GM23338 (cell line): ENCODE data around the gene SLX9. TPM values are rescaled to one million over a fixed set of nuclear protein-coding genes. Genes with fewer than 3 reads are reported as not detected.

ENCODE experiments used
- ATAC-seq: fragments of 200-7000 bp; cut with Tn5 transposase; 3 replicates; pipeline ENCODE4 v1.9.1; 2020
- DNase-seq: peaks from one replicate; pipeline ENCODE4 v3.0.0-alpha.2; 2015; ENCODE audit warnings: low spot score
- H2AFZ ChIP-seq: fragments of 200-600 bp; sonication (generic); 2 replicates; pipeline ENCODE4 v1.8.0; 2016; ENCODE audit warnings: antibody characterized with exemption, mild to moderate bottlenecking, moderate library complexity
- H3F3A ChIP-seq: fragments of 200-600 bp; sonication (generic); replicated peaks from 2 replicates; pipeline ENCODE4 v1.8.0; 2017; ENCODE audit warnings: antibody characterized with exemption, mixed run types, low read depth
- H3K27ac ChIP-seq: fragments of 200-600 bp; sonication (generic); 2 replicates; pipeline ENCODE4 v1.6.1; 2016; ENCODE audit warnings: low read depth
- H3K27me3 ChIP-seq: fragments of 200-600 bp; sonication (generic); 2 replicates; pipeline ENCODE4 v1.8.0; 2016; ENCODE audit warnings: mild to moderate bottlenecking, mixed run types, moderate library complexity; ENCODE audit not compliant: insufficient read depth
- H3K36me3 ChIP-seq: fragments of 200-600 bp; sonication (generic); 2 replicates; pipeline ENCODE4 v1.8.0; 2016; ENCODE audit warnings: mild to moderate bottlenecking; ENCODE audit not compliant: insufficient read depth
- H3K4me1 ChIP-seq: fragments of 200-600 bp; sonication (generic); 2 replicates; pipeline ENCODE4 v1.8.0; 2016; ENCODE audit warnings: mild to moderate bottlenecking, moderate library complexity; ENCODE audit not compliant: insufficient read depth
- H3K4me2 ChIP-seq: fragments of 200-600 bp; sonication (generic); 2 replicates; pipeline ENCODE4 v1.7.1; 2017; ENCODE audit warnings: mixed run types
- H3K4me3 ChIP-seq: fragments of 200-600 bp; sonication (generic); 2 replicates; pipeline ENCODE4 v1.6.1; 2016; ENCODE audit warnings: mixed run types
- H3K79me2 ChIP-seq: fragments of 200-600 bp; sonication (generic); replicated peaks from 2 replicates; pipeline ENCODE4 v1.8.0; 2017; ENCODE audit warnings: mild to moderate bottlenecking; ENCODE audit not compliant: insufficient read depth
- H3K9me2 ChIP-seq: fragments of 200-600 bp; sonication (generic); 2 replicates; pipeline ENCODE4 v1.8.0; 2017; ENCODE audit not compliant: insufficient read depth
- H4K20me1 ChIP-seq: fragments of 200-600 bp; sonication (generic); replicated peaks from 2 replicates; pipeline ENCODE4 v1.8.0; 2017; ENCODE audit warnings: mild to moderate bottlenecking; ENCODE audit not compliant: insufficient read depth
- H3K27ac Mint-ChIP-seq: 2 replicates; pipeline ENCODE4 v1.8.0; 2020; ENCODE audit warnings: inconsistent platforms, mild to moderate bottlenecking, moderate library complexity, mixed read lengths
- H3K27me3 Mint-ChIP-seq: 3 replicates; pipeline ENCODE4 v1.8.0; 2022; ENCODE audit warnings: low read depth, mild to moderate bottlenecking, moderate library complexity, mixed read lengths, inconsistent platforms; ENCODE audit not compliant: insufficient read depth, poor library complexity
- H3K36me3 Mint-ChIP-seq: 3 replicates; pipeline ENCODE4 v1.8.0; 2021; ENCODE audit warnings: low read depth, mild to moderate bottlenecking, inconsistent platforms, moderate library complexity, mixed read lengths
- H3K4me1 Mint-ChIP-seq: 3 replicates; pipeline ENCODE4 v1.8.0; 2020; ENCODE audit warnings: mild to moderate bottlenecking, inconsistent platforms, mixed read lengths
- H3K4me3 Mint-ChIP-seq: 3 replicates; pipeline ENCODE4 v1.8.0; 2021; ENCODE audit warnings: moderate library complexity, mild to moderate bottlenecking, inconsistent platforms, mixed read lengths
- H3K9me3 Mint-ChIP-seq: 3 replicates; pipeline ENCODE4 v1.8.0; 2020; ENCODE audit warnings: moderate library complexity, mild to moderate bottlenecking, inconsistent platforms, mixed read lengths
- CREB1 ChIP-seq: fragments of 250-450 bp; sonication (Bioruptor Pico); IDR thresholded peaks from 2 replicates; pipeline ENCODE4 v1.5.0; 2020; ENCODE audit warnings: low read depth, mild to moderate bottlenecking, moderate library complexity
- EZH2 ChIP-seq: fragments of 200-600 bp; sonication (generic); IDR thresholded peaks from one replicate; pipeline ENCODE4 v1.8.0; 2017; ENCODE audit warnings: antibody characterized with exemption, mild to moderate bottlenecking, low read depth; ENCODE audit not compliant: unreplicated experiment
- EZH2phosphoT487 ChIP-seq: fragments of 200-600 bp; sonication (generic); IDR thresholded peaks from one replicate; pipeline ENCODE4 v1.8.1; 2018; ENCODE audit warnings: antibody characterized with exemption; ENCODE audit not compliant: unreplicated experiment
- NANOG ChIP-seq: IDR thresholded peaks from 2 replicates; pipeline ENCODE4 v1.6.1; 2016; ENCODE audit warnings: antibody characterized with exemption, borderline replicate concordance
- POLR2AphosphoS5 ChIP-seq: IDR thresholded peaks from 2 replicates; pipeline ENCODE4 v1.6.1; 2016; ENCODE audit warnings: antibody characterized with exemption, low read depth
- ZNF331 ChIP-seq: fragments of 250-450 bp; sonication (Bioruptor Pico); IDR thresholded peaks from 2 replicates; pipeline ENCODE4 v1.5.0; 2020; ENCODE audit warnings: low read depth, mild to moderate bottlenecking, moderate library complexity
- polyA plus RNA-seq: library from polyadenylated mRNA; unstranded; fragments of >200 nt; fragmentation: Nextera tagmentation; extraction: Ambion mirVana; gene quantifications from 2 replicates; pipeline ENCODE4 v1.2.1, GENCODE V29; 2016
- total RNA-seq: library from RNA; depleted of rRNA; stranded (reverse); fragments of >200 nt; shearing (Covaris generic); gene quantifications from 2 replicates; pipeline ENCODE4 v1.2.3, GENCODE V29; 2014
- TF ChIP-seq, protein P1 (sequence below): fragments of 250-450 bp; sonication (Bioruptor Pico); IDR thresholded peaks from 2 replicates; pipeline ENCODE4 v1.5.0; 2020; ENCODE audit warnings: mild to moderate bottlenecking, moderate library complexity
- TF ChIP-seq, protein P2 (sequence below): IDR thresholded peaks from one replicate; pipeline ENCODE4 v1.6.1; 2018; ENCODE audit warnings: antibody characterized with exemption; ENCODE audit not compliant: unreplicated experiment
- TF ChIP-seq, protein P3 (sequence below), 2 experiments: fragments of 200-600 bp in 1 of 2; sonication (generic) in 1 of 2; conservative IDR thresholded peaks; 2 replicates each; pipeline versions ENCODE4 v1.5.1 to v1.6.1; 2016 to 2017; ENCODE audit warnings: antibody characterized with exemption in 2 of 2, low read depth in 2 of 2, mild to moderate bottlenecking in 2 of 2, moderate library complexity in 1 of 2

Gene SLX9
- total and polyA plus RNA-seq, 2 experiments from 2014 or later: 41.5 to 46.9 TPM

GRCh38 chr21:44927259-44927586 lies 12.6 kb upstream of the SLX9 start (continued):
- TF ChIP-seq, protein P1, sequence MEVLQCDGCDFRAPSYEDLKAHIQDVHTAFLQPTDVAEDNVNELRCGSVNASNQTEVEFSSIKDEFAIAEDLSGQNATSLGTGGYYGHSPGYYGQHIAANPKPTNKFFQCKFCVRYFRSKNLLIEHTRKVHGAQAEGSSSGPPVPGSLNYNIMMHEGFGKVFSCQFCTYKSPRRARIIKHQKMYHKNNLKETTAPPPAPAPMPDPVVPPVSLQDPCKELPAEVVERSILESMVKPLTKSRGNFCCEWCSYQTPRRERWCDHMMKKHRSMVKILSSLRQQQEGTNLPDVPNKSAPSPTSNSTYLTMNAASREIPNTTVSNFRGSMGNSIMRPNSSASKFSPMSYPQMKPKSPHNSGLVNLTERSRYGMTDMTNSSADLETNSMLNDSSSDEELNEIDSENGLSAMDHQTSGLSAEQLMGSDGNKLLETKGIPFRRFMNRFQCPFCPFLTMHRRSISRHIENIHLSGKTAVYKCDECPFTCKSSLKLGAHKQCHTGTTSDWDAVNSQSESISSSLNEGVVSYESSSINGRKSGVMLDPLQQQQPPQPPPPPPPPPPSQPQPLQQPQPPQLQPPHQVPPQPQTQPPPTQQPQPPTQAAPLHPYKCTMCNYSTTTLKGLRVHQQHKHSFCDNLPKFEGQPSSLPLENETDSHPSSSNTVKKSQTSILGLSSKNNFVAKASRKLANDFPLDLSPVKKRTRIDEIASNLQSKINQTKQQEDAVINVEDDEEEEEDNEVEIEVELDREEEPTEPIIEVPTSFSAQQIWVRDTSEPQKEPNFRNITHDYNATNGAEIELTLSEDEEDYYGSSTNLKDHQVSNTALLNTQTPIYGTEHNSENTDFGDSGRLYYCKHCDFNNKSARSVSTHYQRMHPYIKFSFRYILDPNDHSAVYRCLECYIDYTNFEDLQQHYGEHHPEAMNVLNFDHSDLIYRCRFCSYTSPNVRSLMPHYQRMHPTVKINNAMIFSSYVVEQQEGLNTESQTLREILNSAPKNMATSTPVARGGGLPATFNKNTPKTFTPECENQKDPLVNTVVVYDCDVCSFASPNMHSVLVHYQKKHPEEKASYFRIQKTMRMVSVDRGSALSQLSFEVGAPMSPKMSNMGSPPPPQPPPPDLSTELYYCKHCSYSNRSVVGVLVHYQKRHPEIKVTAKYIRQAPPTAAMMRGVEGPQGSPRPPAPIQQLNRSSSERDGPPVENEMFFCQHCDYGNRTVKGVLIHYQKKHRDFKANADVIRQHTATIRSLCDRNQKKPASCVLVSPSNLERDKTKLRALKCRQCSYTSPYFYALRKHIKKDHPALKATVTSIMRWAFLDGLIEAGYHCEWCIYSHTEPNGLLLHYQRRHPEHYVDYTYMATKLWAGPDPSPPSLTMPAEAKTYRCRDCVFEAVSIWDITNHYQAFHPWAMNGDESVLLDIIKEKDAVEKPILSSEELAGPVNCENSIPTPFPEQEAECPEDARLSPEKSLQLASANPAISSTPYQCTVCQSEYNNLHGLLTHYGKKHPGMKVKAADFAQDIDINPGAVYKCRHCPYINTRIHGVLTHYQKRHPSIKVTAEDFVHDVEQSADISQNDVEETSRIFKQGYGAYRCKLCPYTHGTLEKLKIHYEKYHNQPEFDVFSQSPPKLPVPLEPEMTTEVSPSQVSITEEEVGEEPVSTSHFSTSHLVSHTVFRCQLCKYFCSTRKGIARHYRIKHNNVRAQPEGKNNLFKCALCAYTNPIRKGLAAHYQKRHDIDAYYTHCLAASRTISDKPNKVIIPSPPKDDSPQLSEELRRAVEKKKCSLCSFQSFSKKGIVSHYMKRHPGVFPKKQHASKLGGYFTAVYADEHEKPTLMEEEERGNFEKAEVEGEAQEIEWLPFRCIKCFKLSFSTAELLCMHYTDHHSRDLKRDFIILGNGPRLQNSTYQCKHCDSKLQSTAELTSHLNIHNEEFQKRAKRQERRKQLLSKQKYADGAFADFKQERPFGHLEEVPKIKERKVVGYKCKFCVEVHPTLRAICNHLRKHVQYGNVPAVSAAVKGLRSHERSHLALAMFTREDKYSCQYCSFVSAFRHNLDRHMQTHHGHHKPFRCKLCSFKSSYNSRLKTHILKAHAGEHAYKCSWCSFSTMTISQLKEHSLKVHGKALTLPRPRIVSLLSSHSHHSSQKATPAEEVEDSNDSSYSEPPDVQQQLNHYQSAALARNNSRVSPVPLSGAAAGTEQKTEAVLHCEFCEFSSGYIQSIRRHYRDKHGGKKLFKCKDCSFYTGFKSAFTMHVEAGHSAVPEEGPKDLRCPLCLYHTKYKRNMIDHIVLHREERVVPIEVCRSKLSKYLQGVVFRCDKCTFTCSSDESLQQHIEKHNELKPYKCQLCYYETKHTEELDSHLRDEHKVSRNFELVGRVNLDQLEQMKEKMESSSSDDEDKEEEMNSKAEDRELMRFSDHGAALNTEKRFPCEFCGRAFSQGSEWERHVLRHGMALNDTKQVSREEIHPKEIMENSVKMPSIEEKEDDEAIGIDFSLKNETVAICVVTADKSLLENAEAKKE (CRISPR knock-in tag): no peak
- TF ChIP-seq NANOG (no peak), CREB1 (CRISPR knock-in tag) (no peak), ZNF331 (no peak), EZH2phosphoT487 (no peak), POLR2AphosphoS5 (no peak)

GRCh38 chr21:44927587-44928461 lies 12.0 kb upstream of the SLX9 start:
- peak overlapping the region; percentile 41 for H3K4me3 ChIP-seq
- peak overlapping the region; percentile 74 for H3K4me2 ChIP-seq
- peaks cover 46% of the 10 kb centered on the region for H3K4me1 Mint-ChIP-seq
- ATAC-seq (peak; percentile 16), DNase-seq (no peak)
- H3K27me3 Mint-ChIP-seq: peaks cover 93% of the 10 kb centered on the region
- H3K79me2 ChIP-seq: no peaks in the 10 kb centered on the region
- H3K27me3 ChIP-seq: peaks cover 99% of the 10 kb centered on the region
- H3K27ac ChIP-seq: no peak overlapping the region
- H3K36me3 Mint-ChIP-seq: no peaks in the 10 kb centered on the region
- peak overlapping the region; percentile 69; the same call in 1 of the 2 replicates for H2AFZ ChIP-seq
- no peaks in the 10 kb centered on the region for H3K36me3 ChIP-seq
- H3K9me2 ChIP-seq: no peaks in the 10 kb centered on the region
- no peaks in the 10 kb centered on the region for H4K20me1 ChIP-seq
- H3K27ac Mint-ChIP-seq: no peak overlapping the region
- peaks cover 4% of the 10 kb centered on the region; the same call in 1 of the 2 replicates for H3F3A ChIP-seq
- H3K9me3 Mint-ChIP-seq: no peaks in the 10 kb centered on the region
- peaks cover 32% of the 10 kb centered on the region for H3K4me1 ChIP-seq
- H3K4me3 Mint-ChIP-seq: peak overlapping the region; percentile 58
- TF ChIP-seq EZH2 (no peak), EZH2phosphoT487 (no peak)
- TF ChIP-seq, protein P2, sequence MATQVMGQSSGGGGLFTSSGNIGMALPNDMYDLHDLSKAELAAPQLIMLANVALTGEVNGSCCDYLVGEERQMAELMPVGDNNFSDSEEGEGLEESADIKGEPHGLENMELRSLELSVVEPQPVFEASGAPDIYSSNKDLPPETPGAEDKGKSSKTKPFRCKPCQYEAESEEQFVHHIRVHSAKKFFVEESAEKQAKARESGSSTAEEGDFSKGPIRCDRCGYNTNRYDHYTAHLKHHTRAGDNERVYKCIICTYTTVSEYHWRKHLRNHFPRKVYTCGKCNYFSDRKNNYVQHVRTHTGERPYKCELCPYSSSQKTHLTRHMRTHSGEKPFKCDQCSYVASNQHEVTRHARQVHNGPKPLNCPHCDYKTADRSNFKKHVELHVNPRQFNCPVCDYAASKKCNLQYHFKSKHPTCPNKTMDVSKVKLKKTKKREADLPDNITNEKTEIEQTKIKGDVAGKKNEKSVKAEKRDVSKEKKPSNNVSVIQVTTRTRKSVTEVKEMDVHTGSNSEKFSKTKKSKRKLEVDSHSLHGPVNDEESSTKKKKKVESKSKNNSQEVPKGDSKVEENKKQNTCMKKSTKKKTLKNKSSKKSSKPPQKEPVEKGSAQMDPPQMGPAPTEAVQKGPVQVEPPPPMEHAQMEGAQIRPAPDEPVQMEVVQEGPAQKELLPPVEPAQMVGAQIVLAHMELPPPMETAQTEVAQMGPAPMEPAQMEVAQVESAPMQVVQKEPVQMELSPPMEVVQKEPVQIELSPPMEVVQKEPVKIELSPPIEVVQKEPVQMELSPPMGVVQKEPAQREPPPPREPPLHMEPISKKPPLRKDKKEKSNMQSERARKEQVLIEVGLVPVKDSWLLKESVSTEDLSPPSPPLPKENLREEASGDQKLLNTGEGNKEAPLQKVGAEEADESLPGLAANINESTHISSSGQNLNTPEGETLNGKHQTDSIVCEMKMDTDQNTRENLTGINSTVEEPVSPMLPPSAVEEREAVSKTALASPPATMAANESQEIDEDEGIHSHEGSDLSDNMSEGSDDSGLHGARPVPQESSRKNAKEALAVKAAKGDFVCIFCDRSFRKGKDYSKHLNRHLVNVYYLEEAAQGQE: no peak
- TF ChIP-seq, protein P3, sequence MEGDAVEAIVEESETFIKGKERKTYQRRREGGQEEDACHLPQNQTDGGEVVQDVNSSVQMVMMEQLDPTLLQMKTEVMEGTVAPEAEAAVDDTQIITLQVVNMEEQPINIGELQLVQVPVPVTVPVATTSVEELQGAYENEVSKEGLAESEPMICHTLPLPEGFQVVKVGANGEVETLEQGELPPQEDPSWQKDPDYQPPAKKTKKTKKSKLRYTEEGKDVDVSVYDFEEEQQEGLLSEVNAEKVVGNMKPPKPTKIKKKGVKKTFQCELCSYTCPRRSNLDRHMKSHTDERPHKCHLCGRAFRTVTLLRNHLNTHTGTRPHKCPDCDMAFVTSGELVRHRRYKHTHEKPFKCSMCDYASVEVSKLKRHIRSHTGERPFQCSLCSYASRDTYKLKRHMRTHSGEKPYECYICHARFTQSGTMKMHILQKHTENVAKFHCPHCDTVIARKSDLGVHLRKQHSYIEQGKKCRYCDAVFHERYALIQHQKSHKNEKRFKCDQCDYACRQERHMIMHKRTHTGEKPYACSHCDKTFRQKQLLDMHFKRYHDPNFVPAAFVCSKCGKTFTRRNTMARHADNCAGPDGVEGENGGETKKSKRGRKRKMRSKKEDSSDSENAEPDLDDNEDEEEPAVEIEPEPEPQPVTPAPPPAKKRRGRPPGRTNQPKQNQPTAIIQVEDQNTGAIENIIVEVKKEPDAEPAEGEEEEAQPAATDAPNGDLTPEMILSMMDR (conservative IDR thresholded peaks at IDR 0.05; ENCODE audit: low read depth in 2 of 2): no peak
